Upper lobe of right lung (tissue), 1 donor: ENCODE data around the gene ATOX1. TPM values are rescaled to one million over a fixed set of nuclear protein-coding genes. Genes with fewer than 3 reads are reported as not detected.

Experiments
- ATAC-seq: fragments of 200-7000 bp; cut with Tn5 transposase; one replicate; pipeline ENCODE4 v1.9.1; 2020; ENCODE audit warnings: mild to moderate bottlenecking, moderate library complexity
- DNase-seq: peaks from one replicate; pipeline ENCODE4 v3.0.0-alpha.2; 2020
- H3K27ac ChIP-seq: fragments of 200-600 bp; one replicate; pipeline ENCODE4 v1.8.0; 2022
- H3K27me3 ChIP-seq: fragments of 200-600 bp; one replicate; pipeline ENCODE4 v1.8.0; 2022; ENCODE audit warnings: mild to moderate bottlenecking
- H3K36me3 ChIP-seq: fragments of 200-600 bp; one replicate; pipeline ENCODE4 v1.8.0; 2022
- H3K4me1 ChIP-seq: fragments of 200-600 bp; one replicate; pipeline ENCODE4 v1.8.0; 2022
- H3K4me3 ChIP-seq: fragments of 200-600 bp; one replicate; pipeline ENCODE4 v1.8.0; 2022; ENCODE audit warnings: mild to moderate bottlenecking
- H3K9me3 ChIP-seq: fragments of 200-600 bp; one replicate; pipeline ENCODE4 v1.8.0; 2022
- CTCF ChIP-seq: fragments of 200-600 bp; IDR thresholded peaks from one replicate; pipeline ENCODE4 v1.8.0; 2022; ENCODE audit warnings: antibody characterized with exemption
- intact Hi-C: fragments of 100-400 bp; cut with DNase I; formaldehyde crosslinking; loops from one replicate; pipeline ENCODE4 v1.11.0; 2022
- total RNA-seq: library from RNA; stranded (reverse); fragmentation: NEBNext Ultra II Directional; extraction: Animal tissue kit (Norgen Biotek cat#: 25700); gene quantifications from one replicate; pipeline ENCODE4 v1.2.1, GENCODE V29; 2021
- donor health status: DM: no; HTN: yes; CAD: no; lungs with severe emphysema.

The ATOX1 gene
- total RNA-seq, 1 donor from 2014 or later = 62.4 TPM

GRCh38 chr5:151751091-151751490 is 7.3 kb downstream of the ATOX1 start:
- intact Hi-C loops = no loop called here
- peaks cover 25% of the 10 kb centered on the region for H3K4me1 ChIP-seq
- no peak for TF ChIP-seq CTCF
- peaks cover 9% of the 10 kb centered on the region for H3K36me3 ChIP-seq
- ATAC-seq = no peak
- no peaks in the 10 kb centered on the region for H3K9me3 ChIP-seq
- H3K27ac ChIP-seq = no peak overlapping the region
- DNase-seq = peak; percentile 72
- H3K27me3 ChIP-seq = no peaks in the 10 kb centered on the region
- no peak overlapping the region for H3K4me3 ChIP-seq

DNA sequence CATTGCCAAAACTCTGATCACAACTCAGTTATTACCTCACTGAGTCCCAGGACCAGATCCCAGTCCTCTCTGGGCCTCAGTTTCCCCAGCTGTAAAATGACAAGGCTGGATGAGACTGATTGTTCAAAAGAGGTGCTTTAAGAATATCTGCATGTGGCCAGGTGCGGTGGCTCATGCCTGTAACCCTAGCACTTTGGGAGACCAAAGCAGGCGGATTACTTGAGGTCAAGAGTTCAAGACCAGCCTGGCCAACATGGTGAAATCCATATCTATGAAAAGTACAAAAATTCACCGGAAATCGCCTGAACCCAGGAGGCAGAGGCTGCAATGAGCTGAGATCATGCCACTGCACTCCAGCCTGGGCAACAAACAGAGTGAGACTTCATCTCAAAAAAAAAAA is 8.3 kb downstream of the ATOX1 start:
- no peaks in the 10 kb centered on the region for H3K9me3 ChIP-seq
- no peak for DNase-seq

GRCh38 chr5:151745071-151745705 is 13.2 kb downstream of the ATOX1 start:
- peak overlapping the region; percentile 38 for H3K27ac ChIP-seq
- TF ChIP-seq CTCF = no peak
- peaks cover 19% of the 10 kb centered on the region for H3K36me3 ChIP-seq
- H3K9me3 ChIP-seq = no peaks in the 10 kb centered on the region
- intact Hi-C loops = no loop called here
- no peak for DNase-seq
- no peaks in the 10 kb centered on the region for H3K27me3 ChIP-seq
- H3K4me3 ChIP-seq = no peak overlapping the region
- ATAC-seq = peak; percentile 70
- H3K4me1 ChIP-seq = peaks cover 31% of the 10 kb centered on the region

More for the DNA sequence above, 8.3 kb downstream of the ATOX1 start:
- H3K36me3 ChIP-seq = peaks cover 19% of the 10 kb centered on the region
- no peak for ATAC-seq
- peaks cover 26% of the 10 kb centered on the region for H3K4me1 ChIP-seq
- TF ChIP-seq CTCF = no peak
- peak overlapping the region; percentile 42 for H3K27ac ChIP-seq
- intact Hi-C loops = no loop called here
- H3K27me3 ChIP-seq = no peaks in the 10 kb centered on the region
- H3K4me3 ChIP-seq = no peak overlapping the region

DNA sequence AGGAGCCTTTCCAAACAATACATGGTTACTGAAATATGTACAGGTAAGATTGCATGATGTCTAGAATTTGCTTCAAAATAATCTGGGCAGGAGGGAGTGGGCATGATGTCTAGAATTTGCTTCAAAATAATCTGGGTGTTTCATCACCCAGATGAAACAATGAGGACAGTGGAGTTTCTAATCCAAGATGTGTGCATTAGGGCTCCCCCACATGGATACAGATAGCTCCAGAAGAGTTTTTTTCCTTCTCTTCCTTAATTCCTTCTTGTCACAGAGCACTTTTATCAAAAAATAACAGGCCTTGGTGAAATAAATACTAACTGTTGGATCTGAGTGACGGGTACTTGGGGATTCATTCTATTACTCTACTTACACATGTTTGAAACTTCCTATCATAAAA is 14.9 kb downstream of the ATOX1 start:
- ATAC-seq = no peak
- no peak for DNase-seq
- intact Hi-C loops = loop anchor here (5.0 kb wide), 1 partner anchor 81 kb away; no protein-coding TSS in a partner anchor

DNA sequence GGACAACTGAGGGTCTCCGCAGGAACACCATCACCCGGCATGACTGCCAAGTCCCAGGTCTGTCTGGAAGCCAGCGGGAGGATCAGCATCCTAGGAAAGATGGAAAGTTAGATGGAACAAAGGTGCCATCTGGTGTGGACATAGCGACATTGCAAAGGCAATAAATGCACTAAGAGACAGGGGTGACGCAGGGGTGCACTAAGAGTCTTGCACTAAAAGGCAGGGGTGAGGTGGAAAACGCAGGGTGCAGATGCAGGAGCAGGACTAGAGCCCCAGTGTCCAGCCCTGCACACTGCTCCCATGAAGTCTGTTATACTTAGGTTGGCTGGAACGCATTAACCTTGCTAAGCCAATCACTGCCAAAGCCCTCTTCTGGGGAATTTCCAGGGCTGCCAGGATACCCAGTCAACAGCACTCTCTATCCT is 15.5 kb downstream of the ATOX1 start:
- DNase-seq (no peak), ATAC-seq (peak; percentile 48)
- H3K4me1 ChIP-seq = peaks cover 29% of the 10 kb centered on the region
- peaks cover 19% of the 10 kb centered on the region for H3K36me3 ChIP-seq
- H3K9me3 ChIP-seq = no peaks in the 10 kb centered on the region
- no peak overlapping the region for H3K27ac ChIP-seq
- H3K27me3 ChIP-seq = no peaks in the 10 kb centered on the region
- intact Hi-C loops = loop anchor here (5.0 kb wide), 1 partner anchor 81 kb away; no protein-coding TSS in a partner anchor
- TF ChIP-seq CTCF = peak; percentile 60
- H3K4me3 ChIP-seq = no peak overlapping the region

More for the DNA sequence above, 14.9 kb downstream of the ATOX1 start:
- Histone ChIP-seq H3K27ac (no peak overlapping the region), H3K9me3 (no peaks in the 10 kb centered on the region), H3K4me1 (peaks cover 29% of the 10 kb centered on the region), H3K4me3 (no peak overlapping the region), H3K36me3 (peaks cover 19% of the 10 kb centered on the region), H3K27me3 (no peaks in the 10 kb centered on the region)
- no peak for TF ChIP-seq CTCF
